ENCODE measurements around the gene S100A16. TPM values are rescaled to one million over a fixed set of nuclear protein-coding genes. Genes with fewer than 3 reads are reported as not detected.

The S100A16 gene
- total and polyA plus RNA-seq, 9 of the 15 experiments (the other 6 are each of a cell fraction or from before 2014, with no cell fraction given), result 1.6 to 6.9 (median 4.3) TPM

GRCh38 chr1:153633161-153633753 is 20.3 kb upstream of the S100A16 start (continued):
- peak; percentile 59; the same call in 1 of the 2 replicates for TF ChIP-seq ZBTB33 (CRISPR knock-in tag; IDR thresholded peaks at IDR 0.05)
- no peak for TF ChIP-seq ZNF274 (IDR thresholded peaks at IDR 0.05; ENCODE audit: borderline replicate concordance, low read depth, low read length)
- no peak for TF ChIP-seq FOXP4 (CRISPR knock-in tag; IDR thresholded peaks at IDR 0.05; ENCODE audit: borderline replicate concordance)
- no peak for TF ChIP-seq CREB3L1 (IDR thresholded peaks at IDR 0.05; ENCODE audit: borderline replicate concordance, low read depth)
- no peak for TF ChIP-seq KLF16 (IDR thresholded peaks at IDR 0.05)
- TF ChIP-seq SIRT6 (IDR thresholded peaks at IDR 0.05; ENCODE audit: low read depth, low read length), result no peak
- no peak for TF ChIP-seq SMARCB1 (IDR thresholded peaks at IDR 0.05; ENCODE audit: insufficient read length, low read depth)
- no peak for TF ChIP-seq ZNF133 (CRISPR knock-in tag; IDR thresholded peaks at IDR 0.05)
- TF ChIP-seq ZBTB17 (CRISPR knock-in tag; IDR thresholded peaks at IDR 0.05), result no peak
- no peak for TF ChIP-seq ZNF76 (CRISPR knock-in tag; IDR thresholded peaks at IDR 0.05; ENCODE audit: borderline replicate concordance)
- TF ChIP-seq E2F4 (CRISPR knock-in tag; IDR thresholded peaks at IDR 0.05; ENCODE audit: low read depth), result no peak
- TF ChIP-seq BRF1 (IDR thresholded peaks at IDR 0.05; ENCODE audit: borderline replicate concordance, extremely low read depth, insufficient read length), result no peak
- no peak for TF ChIP-seq PML (IDR thresholded peaks at IDR 0.05; ENCODE audit: low read length)
- TF ChIP-seq FOXK2 (conservative IDR thresholded peaks at IDR 0.05 in 1 of 2, IDR thresholded peaks at IDR 0.05 in 1 of 2; ENCODE audit: low read depth in 2 of 2), result peak in 1 of 2 experiments; percentile 48; a peak in 1 of 4 replicates
- no peak for TF ChIP-seq SIN3B (IDR thresholded peaks at IDR 0.05; ENCODE audit: low read depth)
- no peak for TF ChIP-seq E4F1 (CRISPR knock-in tag; IDR thresholded peaks at IDR 0.05; ENCODE audit: borderline replicate concordance)
- TF ChIP-seq NR4A1 (CRISPR knock-in tag; IDR thresholded peaks at IDR 0.05), result no peak
- TF ChIP-seq NR4A1 (tag; IDR thresholded peaks at IDR 0.05), result no peak
- no peak for TF ChIP-seq ZBED1 (IDR thresholded peaks at IDR 0.05)
- no peak for TF ChIP-seq SRSF3 (IDR thresholded peaks at IDR 0.05; ENCODE audit: insufficient read depth, low read length)

Measured in K562 (cell line).